H9 (cell line): ENCODE measurements around the gene SLC5A1. TPM values are rescaled to one million over a fixed set of nuclear protein-coding genes. Genes with fewer than 3 reads are reported as not detected.

Source experiments
- DNase-seq: peaks from one replicate; pipeline ENCODE4 v3.0.0-alpha.2; 2017
- H2AFZ ChIP-seq: one replicate; pipeline ENCODE4 v1.6.1; 2013; ENCODE audit warnings: mild to moderate bottlenecking, low read length, control low read depth, moderate library complexity
- H2AK5ac ChIP-seq: 2 replicates; pipeline ENCODE4 v1.6.1; 2013; ENCODE audit warnings: low read length, control low read depth, mixed read lengths; ENCODE audit not compliant: insufficient read length
- H2BK120ac ChIP-seq: one replicate; pipeline ENCODE4 v1.6.1; 2013; ENCODE audit warnings: low read depth, mild to moderate bottlenecking, low read length, control low read depth, inconsistent platforms; ENCODE audit not compliant: poor library complexity, severe bottlenecking
- H2BK12ac ChIP-seq: 2 replicates; pipeline ENCODE4 v1.6.1; 2013; ENCODE audit warnings: low read length, control low read depth, mixed read lengths, low read depth; ENCODE audit not compliant: insufficient read length
- H2BK15ac ChIP-seq: 2 replicates; pipeline ENCODE4 v1.6.1; 2013; ENCODE audit warnings: low read depth, low read length, control low read depth
- H2BK20ac ChIP-seq: one replicate; pipeline ENCODE4 v1.6.1; 2013; ENCODE audit warnings: low read depth, mild to moderate bottlenecking, low read length, control low read depth, inconsistent platforms; ENCODE audit not compliant: poor library complexity, severe bottlenecking
- H2BK5ac ChIP-seq: 2 replicates; pipeline ENCODE4 v1.6.1; 2013; ENCODE audit warnings: low read length, control low read depth, mixed read lengths; ENCODE audit not compliant: insufficient read length
- H3K14ac ChIP-seq: 2 replicates; pipeline ENCODE4 v1.6.1; 2013; ENCODE audit warnings: low read length, control low read depth; ENCODE audit not compliant: insufficient read depth
- H3K18ac ChIP-seq: 2 replicates; pipeline ENCODE4 v1.6.1; 2013; ENCODE audit warnings: low read depth, mild to moderate bottlenecking, mixed read lengths, low read length, control low read depth; ENCODE audit not compliant: insufficient read length
- H3K23ac ChIP-seq: 2 replicates; pipeline ENCODE4 v1.6.1; 2013; ENCODE audit warnings: low read length, control low read depth, mixed read lengths, low read depth; ENCODE audit not compliant: insufficient read length
- H3K23me2 ChIP-seq: 2 replicates; pipeline ENCODE4 v1.6.1; 2013; ENCODE audit warnings: low read depth, mild to moderate bottlenecking, mixed read lengths, low read length, control low read depth; ENCODE audit not compliant: insufficient read length, poor library complexity, severe bottlenecking
- H3K27ac ChIP-seq: 2 replicates; pipeline ENCODE4 v1.5.1; 2013; ENCODE audit warnings: low read length, control low read depth, mixed read lengths, low read depth; ENCODE audit not compliant: insufficient read length
- H3K27me3 ChIP-seq: 2 replicates; pipeline ENCODE4 v1.6.1; 2013; ENCODE audit warnings: low read length, control low read depth, inconsistent platforms; ENCODE audit not compliant: insufficient read depth
- H3K4ac ChIP-seq: 2 replicates; pipeline ENCODE4 v1.6.1; 2013; ENCODE audit warnings: low read depth, mild to moderate bottlenecking, control low read depth, inconsistent platforms, low read length, moderate library complexity
- H3K4me1 ChIP-seq: 2 replicates; pipeline ENCODE4 v1.6.1; 2013; ENCODE audit warnings: low read length, control low read depth, inconsistent platforms; ENCODE audit not compliant: insufficient read depth
- H3K4me2 ChIP-seq: 2 replicates; pipeline ENCODE4 v1.6.1; 2013; ENCODE audit warnings: low read length, control low read depth, mixed read lengths; ENCODE audit not compliant: insufficient read length, insufficient read depth
- H3K56ac ChIP-seq: 2 replicates; pipeline ENCODE4 v1.6.1; 2013; ENCODE audit warnings: low read depth, mild to moderate bottlenecking, mixed read lengths, low read length, control low read depth; ENCODE audit not compliant: insufficient read length
- H3K79me1 ChIP-seq: 2 replicates; pipeline ENCODE4 v1.6.1; 2013; ENCODE audit warnings: low read depth, mild to moderate bottlenecking, moderate library complexity, low read length, control low read depth, inconsistent platforms; ENCODE audit not compliant: insufficient read depth, poor library complexity, severe bottlenecking
- H3K79me2 ChIP-seq: 2 replicates; pipeline ENCODE4 v1.6.1; 2013; ENCODE audit warnings: low read length, control low read depth, inconsistent platforms; ENCODE audit not compliant: insufficient read depth
- H3K9ac ChIP-seq: 2 replicates; pipeline ENCODE4 v1.6.1; 2013; ENCODE audit warnings: low read length, control low read depth, mixed read lengths; ENCODE audit not compliant: insufficient read length; ENCODE audit errors: extremely low read depth
- H3K9me3 ChIP-seq: one replicate; pipeline ENCODE4 v1.6.1; 2013; ENCODE audit warnings: low read depth, low read length, inconsistent platforms; ENCODE audit not compliant: control insufficient read depth
- H3T11ph ChIP-seq: one replicate; pipeline ENCODE4 v1.6.1; 2013; ENCODE audit warnings: mild to moderate bottlenecking, low read length, control low read depth, inconsistent platforms
- H4K20me1 ChIP-seq: one replicate; pipeline ENCODE4 v1.6.1; 2013; ENCODE audit not compliant: control insufficient read depth, insufficient read length, insufficient read depth
- H4K5ac ChIP-seq: 2 replicates; pipeline ENCODE4 v1.6.1; 2013; ENCODE audit warnings: low read depth, mild to moderate bottlenecking, mixed read lengths, low read length, control low read depth; ENCODE audit not compliant: insufficient read length
- H4K8ac ChIP-seq: replicated peaks from 2 replicates; pipeline ENCODE4 v1.6.1; 2013; ENCODE audit warnings: low read length, control low read depth, mixed read lengths, low read depth; ENCODE audit not compliant: insufficient read length
- H4K91ac ChIP-seq: 2 replicates; pipeline ENCODE4 v1.6.1; 2013; ENCODE audit warnings: low read depth, mild to moderate bottlenecking, moderate library complexity, mixed read lengths, low read length, control low read depth; ENCODE audit not compliant: insufficient read length
- H3K27ac Mint-ChIP-seq, 3 experiments: 2 replicates in 2 of 3; 3 replicates in 1 of 3; pipeline ENCODE4 v1.8.0; 2020 to 2021; ENCODE audit warnings: mixed read lengths in 3 of 3, mild to moderate bottlenecking in 1 of 3, moderate library complexity in 1 of 3
- H3K27me3 Mint-ChIP-seq: 2 replicates; pipeline ENCODE4 v1.8.0; 2021; ENCODE audit warnings: low read depth, mild to moderate bottlenecking, moderate library complexity, mixed read lengths
- H3K36me3 Mint-ChIP-seq, 3 experiments: 2 replicates in 2 of 3; 3 replicates in 1 of 3; pipeline ENCODE4 v1.8.0; 2020 to 2021; ENCODE audit warnings: low read depth in 3 of 3, mixed read lengths in 3 of 3; ENCODE audit not compliant: insufficient read depth in 1 of 3
- H3K4me1 Mint-ChIP-seq, 2 experiments: 2 replicates each; pipeline ENCODE4 v1.8.0; 2020; ENCODE audit warnings: mixed read lengths in 2 of 2
- H3K4me3 Mint-ChIP-seq, 2 experiments: 2 replicates in 1 of 2; 3 replicates in 1 of 2; pipeline ENCODE4 v1.8.0; 2020 to 2021; ENCODE audit warnings: mild to moderate bottlenecking in 2 of 2, mixed read lengths in 2 of 2, moderate library complexity in 1 of 2
- H3K9me3 Mint-ChIP-seq, 2 experiments: 2 replicates in 1 of 2; 3 replicates in 1 of 2; pipeline ENCODE4 v1.8.0; 2020; ENCODE audit warnings: mild to moderate bottlenecking in 2 of 2, mixed read lengths in 2 of 2, moderate library complexity in 1 of 2
- WGBS: extraction: QIAGEN DNeasy Blood & Tissue Kit; methylation state at CpG from one replicate; pipeline ENCODE4 v1.1.7; 2013; ENCODE audit warnings: missing lambda C conversion rate, low lambda C conversion rate, mixed read lengths; ENCODE audit not compliant: insufficient read length; ENCODE audit errors: extremely low coverage; 5-methylcytosine and 5-hydroxymethylcytosine counted together
- total RNA-seq: library from RNA; stranded (reverse); gene quantifications from 2 replicates; pipeline ENCODE4 v1.2.1, GENCODE V29; 2021
- TF ChIP-seq, protein P1 (sequence below): fragments of 200-600 bp; sonication (generic); conservative IDR thresholded peaks from 3 replicates; pipeline ENCODE4 v1.8.0; 2021; ENCODE audit warnings: antibody characterized with exemption, mild to moderate bottlenecking

Gene SLC5A1
- total RNA-seq, 1 experiment from 2014 or later: not detected

DNA sequence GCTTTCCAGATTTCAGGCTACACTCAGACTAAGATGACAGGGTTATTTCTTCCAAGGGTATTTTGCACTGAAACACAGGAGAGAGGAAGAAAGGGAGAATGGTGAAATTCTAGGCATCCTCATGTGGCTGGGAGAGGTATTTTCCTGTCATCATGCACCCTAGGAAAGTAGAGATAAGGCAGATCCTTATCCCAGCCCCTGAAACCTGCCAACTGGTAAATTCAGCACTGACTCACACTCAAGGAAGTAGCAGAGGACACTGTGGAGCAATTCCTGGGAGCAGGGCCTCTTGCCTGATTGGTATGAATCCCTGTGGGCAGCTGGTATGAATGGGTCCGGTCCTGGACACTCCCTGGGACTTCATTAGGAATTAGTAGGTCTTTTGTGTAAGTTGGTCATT lies 37.6 kb upstream of the SLC5A1 start:
- no peaks in the 10 kb centered on the region for H3K36me3 Mint-ChIP-seq
- no peak overlapping the region for H3T11ph ChIP-seq
- H2AK5ac ChIP-seq: no peak overlapping the region
- H2BK15ac ChIP-seq: no peak overlapping the region
- H2BK20ac ChIP-seq: no peak overlapping the region
- H3K27me3 ChIP-seq: no peaks in the 10 kb centered on the region
- no peak overlapping the region for H2BK5ac ChIP-seq
- no peak overlapping the region for H3K27ac Mint-ChIP-seq
- no peak overlapping the region for H3K14ac ChIP-seq
- H3K4me1 ChIP-seq: no peaks in the 10 kb centered on the region
- no peaks in the 10 kb centered on the region for H3K79me2 ChIP-seq
- no peak overlapping the region for H3K56ac ChIP-seq
- H4K91ac ChIP-seq: no peak overlapping the region
- no peak overlapping the region for H2BK120ac ChIP-seq
- no peaks in the 10 kb centered on the region for H3K23me2 ChIP-seq
- no peak overlapping the region for H3K23ac ChIP-seq
- no peaks in the 10 kb centered on the region for H4K20me1 ChIP-seq
- no peak overlapping the region for H3K4me2 ChIP-seq
- no peaks in the 10 kb centered on the region for H3K4me1 Mint-ChIP-seq
- no peak for DNase-seq
- no peak overlapping the region for H2AFZ ChIP-seq
- H3K18ac ChIP-seq: no peak overlapping the region
- no peak overlapping the region for H3K27ac ChIP-seq
- no peak overlapping the region for H4K5ac ChIP-seq
- no peak overlapping the region for H2BK12ac ChIP-seq
- no peak overlapping the region for H3K4me3 Mint-ChIP-seq
- H3K79me1 ChIP-seq: no peaks in the 10 kb centered on the region
- peaks cover 2 to 8% of the 10 kb centered on the region in 2 experiments; a peak in 2 of 5 replicates for H3K9me3 Mint-ChIP-seq
- H3K9me3 ChIP-seq: no peaks in the 10 kb centered on the region
- no peak overlapping the region for H3K4ac ChIP-seq
- WGBS: no CpG with 5 or more reads among the region's 1 CpG
- no peak overlapping the region for H4K8ac ChIP-seq
- no peak overlapping the region for H3K9ac ChIP-seq
- H3K27me3 Mint-ChIP-seq: peaks cover 25% of the 10 kb centered on the region
- TF ChIP-seq, protein P1, sequence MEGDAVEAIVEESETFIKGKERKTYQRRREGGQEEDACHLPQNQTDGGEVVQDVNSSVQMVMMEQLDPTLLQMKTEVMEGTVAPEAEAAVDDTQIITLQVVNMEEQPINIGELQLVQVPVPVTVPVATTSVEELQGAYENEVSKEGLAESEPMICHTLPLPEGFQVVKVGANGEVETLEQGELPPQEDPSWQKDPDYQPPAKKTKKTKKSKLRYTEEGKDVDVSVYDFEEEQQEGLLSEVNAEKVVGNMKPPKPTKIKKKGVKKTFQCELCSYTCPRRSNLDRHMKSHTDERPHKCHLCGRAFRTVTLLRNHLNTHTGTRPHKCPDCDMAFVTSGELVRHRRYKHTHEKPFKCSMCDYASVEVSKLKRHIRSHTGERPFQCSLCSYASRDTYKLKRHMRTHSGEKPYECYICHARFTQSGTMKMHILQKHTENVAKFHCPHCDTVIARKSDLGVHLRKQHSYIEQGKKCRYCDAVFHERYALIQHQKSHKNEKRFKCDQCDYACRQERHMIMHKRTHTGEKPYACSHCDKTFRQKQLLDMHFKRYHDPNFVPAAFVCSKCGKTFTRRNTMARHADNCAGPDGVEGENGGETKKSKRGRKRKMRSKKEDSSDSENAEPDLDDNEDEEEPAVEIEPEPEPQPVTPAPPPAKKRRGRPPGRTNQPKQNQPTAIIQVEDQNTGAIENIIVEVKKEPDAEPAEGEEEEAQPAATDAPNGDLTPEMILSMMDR: no peak
